GM12872 (cell line): ENCODE results near the gene TPD52L1.

Experiments used
- TF ChIP-seq, protein P1 (sequence below): IDR thresholded peaks from 3 replicates; pipeline ENCODE4 v1.5.1; 2011; ENCODE audit warnings: low read depth, mild to moderate bottlenecking, low read length, moderate library complexity; ENCODE audit not compliant: insufficient read depth

TPD52L1 gene

GRCh38 chr6:125268765-125269164 lies 115.2 kb downstream of the TPD52L1 start:
- TF ChIP-seq, protein P1, sequence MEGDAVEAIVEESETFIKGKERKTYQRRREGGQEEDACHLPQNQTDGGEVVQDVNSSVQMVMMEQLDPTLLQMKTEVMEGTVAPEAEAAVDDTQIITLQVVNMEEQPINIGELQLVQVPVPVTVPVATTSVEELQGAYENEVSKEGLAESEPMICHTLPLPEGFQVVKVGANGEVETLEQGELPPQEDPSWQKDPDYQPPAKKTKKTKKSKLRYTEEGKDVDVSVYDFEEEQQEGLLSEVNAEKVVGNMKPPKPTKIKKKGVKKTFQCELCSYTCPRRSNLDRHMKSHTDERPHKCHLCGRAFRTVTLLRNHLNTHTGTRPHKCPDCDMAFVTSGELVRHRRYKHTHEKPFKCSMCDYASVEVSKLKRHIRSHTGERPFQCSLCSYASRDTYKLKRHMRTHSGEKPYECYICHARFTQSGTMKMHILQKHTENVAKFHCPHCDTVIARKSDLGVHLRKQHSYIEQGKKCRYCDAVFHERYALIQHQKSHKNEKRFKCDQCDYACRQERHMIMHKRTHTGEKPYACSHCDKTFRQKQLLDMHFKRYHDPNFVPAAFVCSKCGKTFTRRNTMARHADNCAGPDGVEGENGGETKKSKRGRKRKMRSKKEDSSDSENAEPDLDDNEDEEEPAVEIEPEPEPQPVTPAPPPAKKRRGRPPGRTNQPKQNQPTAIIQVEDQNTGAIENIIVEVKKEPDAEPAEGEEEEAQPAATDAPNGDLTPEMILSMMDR = no peak

DNA sequence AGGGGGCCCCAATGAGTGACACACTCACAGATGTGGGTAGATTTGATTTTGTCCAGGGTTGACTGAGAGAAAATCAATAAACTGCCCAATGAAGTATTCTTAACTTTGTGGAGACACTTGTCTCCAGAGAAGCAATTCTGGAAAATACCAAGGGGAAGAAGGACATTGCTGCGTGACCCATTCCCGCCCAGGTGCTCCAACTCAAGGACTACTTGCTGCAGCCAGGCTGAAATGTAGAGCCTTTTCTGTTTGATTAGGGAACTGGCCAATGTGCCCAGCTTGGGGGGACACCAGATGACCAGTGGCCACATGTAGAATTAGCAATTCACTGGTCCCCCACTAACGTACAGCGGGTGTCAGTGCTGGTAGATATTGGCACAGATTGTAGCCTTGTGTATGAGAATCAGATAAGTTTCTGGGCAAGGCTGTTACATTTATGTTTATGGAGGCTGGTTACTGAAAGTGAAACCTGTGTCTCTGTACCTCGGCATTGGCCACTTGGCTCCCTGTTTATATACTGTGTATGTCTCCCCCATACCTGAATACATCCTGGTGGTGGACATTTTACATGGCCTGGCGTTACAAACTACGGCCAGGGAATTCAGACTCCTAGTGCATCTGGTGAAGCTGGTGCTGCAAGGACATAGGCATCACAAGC lies 115.9 kb downstream of the TPD52L1 start:
- TF ChIP-seq, protein P1 = no peak

DNA sequence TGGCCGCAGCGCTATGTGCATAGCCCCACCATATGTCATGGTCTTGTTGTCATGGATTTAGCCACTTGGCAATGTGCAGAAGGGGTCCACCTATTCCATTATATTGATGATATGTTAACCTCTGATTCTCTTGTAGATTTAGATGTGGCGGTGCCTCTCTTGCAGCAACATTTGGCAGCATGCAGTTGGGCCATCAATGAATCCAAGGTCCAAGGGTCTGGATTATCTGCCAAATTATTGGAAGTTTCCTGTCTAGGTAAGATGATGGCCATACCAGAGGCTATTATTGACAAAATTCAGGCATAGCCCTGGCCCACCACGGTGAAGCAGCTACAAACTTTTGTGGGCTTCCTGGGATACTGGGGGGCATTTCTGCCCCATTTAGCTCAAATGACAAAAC lies 116.8 kb downstream of the TPD52L1 start:
- TF ChIP-seq, protein P1 = no peak

GRCh38 chr6:125271486-125272159 lies 118.0 kb downstream of the TPD52L1 start:
- TF ChIP-seq, protein P1 = no peak

DNA sequence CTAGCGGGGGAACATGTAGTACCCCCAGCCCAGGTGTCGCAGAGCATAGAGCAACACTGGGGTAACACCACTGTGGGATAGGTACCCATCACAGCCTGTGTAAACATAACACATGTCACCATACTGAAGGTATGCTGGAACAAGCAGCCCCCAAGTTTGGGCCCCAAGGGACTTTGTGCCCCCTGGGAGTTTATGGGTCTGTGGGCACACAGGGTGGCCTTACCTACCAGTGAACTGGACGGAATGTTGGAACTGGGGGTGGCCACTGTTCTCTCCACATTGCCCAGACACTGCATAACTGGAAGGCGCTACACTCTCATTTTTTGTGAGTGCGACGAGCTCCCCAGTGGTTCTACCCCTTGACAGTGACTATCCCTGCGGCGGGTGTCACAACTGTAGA lies 119.7 kb downstream of the TPD52L1 start:
- TF ChIP-seq, protein P1 = no peak

DNA sequence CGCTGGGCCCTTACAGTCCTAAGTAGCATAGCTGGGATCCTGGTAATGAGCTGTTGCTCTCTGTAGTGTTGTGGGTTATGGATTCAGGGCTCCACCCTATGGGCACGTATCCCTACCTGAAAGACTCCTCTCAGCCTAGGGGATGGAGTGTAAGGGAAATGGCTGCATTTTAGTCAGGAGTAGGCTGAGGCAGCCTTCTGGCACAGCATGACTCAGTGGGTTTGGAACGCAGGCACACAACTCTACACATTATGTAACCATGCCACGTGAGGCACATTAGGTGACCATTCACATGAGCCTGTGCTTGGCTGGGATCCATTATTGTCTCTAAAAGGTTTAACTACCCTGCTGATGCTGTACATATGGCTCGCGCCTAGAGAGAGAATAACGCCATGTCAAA lies 120.4 kb downstream of the TPD52L1 start:
- TF ChIP-seq, protein P1 = no peak

DNA sequence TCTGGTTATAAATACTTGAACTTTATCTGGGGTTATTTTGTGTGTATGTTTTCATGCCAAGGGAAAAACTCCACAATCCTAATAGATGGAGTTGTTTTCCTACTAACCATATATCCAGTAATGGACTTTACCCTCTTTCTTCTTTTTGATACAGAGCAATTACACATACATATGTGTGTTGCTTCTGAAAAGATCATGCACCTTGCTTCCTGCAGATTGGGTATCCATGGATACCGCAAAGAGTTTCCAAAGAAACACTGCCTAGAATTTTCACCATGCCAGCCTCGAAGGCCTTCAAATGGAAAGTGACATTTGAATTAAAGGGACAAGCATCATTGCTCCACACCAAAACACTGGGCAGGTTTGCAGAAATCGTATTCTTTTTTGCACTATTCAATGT lies 121.4 kb downstream of the TPD52L1 start:
- TF ChIP-seq, protein P1 = no peak
